ENCODE results near the gene ASPA.

Gene ASPA

GRCh38 chr17:3535253-3535995 lies 59.6 kb downstream of the ASPA start:
- TF ChIP-seq ZFX (IDR thresholded peaks at IDR 0.05) (no peak), CTCF (conservative IDR thresholded peaks at IDR 0.05) (no peak)
- H3K27ac ChIP-seq: no peak overlapping the region

- no peak overlapping the region for H3K27ac ChIP-seq
- no peak for TF ChIP-seq CTCF (conservative IDR thresholded peaks at IDR 0.05)
- TF ChIP-seq ZFX (IDR thresholded peaks at IDR 0.05): no peak
Observed at GRCh38 chr17:3536716-3537115, 60.9 kb downstream of the ASPA start.

GRCh38 chr17:3539881-3540540 lies 64.2 kb downstream of the ASPA start:
- H3K27ac ChIP-seq: no peak overlapping the region
- TF ChIP-seq ZFX (IDR thresholded peaks at IDR 0.05): no peak
- no peak for TF ChIP-seq CTCF (conservative IDR thresholded peaks at IDR 0.05)

GRCh38 chr17:3542410-3543088 lies 66.8 kb downstream of the ASPA start:
- TF ChIP-seq ZFX (IDR thresholded peaks at IDR 0.05): no peak
- TF ChIP-seq CTCF (conservative IDR thresholded peaks at IDR 0.05): no peak
- no peak overlapping the region for H3K27ac ChIP-seq

- TF ChIP-seq ZFX (IDR thresholded peaks at IDR 0.05) (no peak), CTCF (conservative IDR thresholded peaks at IDR 0.05) (no peak)
- no peak overlapping the region for H3K27ac ChIP-seq
Observed at GRCh38 chr17:3543453-3543852, 67.7 kb downstream of the ASPA start.

- TF ChIP-seq CTCF (conservative IDR thresholded peaks at IDR 0.05): no peak
- no peak for TF ChIP-seq ZFX (IDR thresholded peaks at IDR 0.05)
- H3K27ac ChIP-seq: no peak overlapping the region
Observed at GRCh38 chr17:3544365-3544764, 68.6 kb downstream of the ASPA start.

GRCh38 chr17:3545151-3545550 lies 69.4 kb downstream of the ASPA start:
- TF ChIP-seq CTCF (conservative IDR thresholded peaks at IDR 0.05): no peak
- no peak for TF ChIP-seq ZFX (IDR thresholded peaks at IDR 0.05)

More at GRCh38 chr17:3545151-3545550, 69.4 kb downstream of the ASPA start:
- no peak overlapping the region for H3K27ac ChIP-seq
